Measurements from ENCODE around the gene RMC1.

GRCh38 chr18:23471486-23471885 is 31.8 kb upstream of the RMC1 start:
- no peak for TF ChIP-seq POLR2AphosphoS5 (IDR thresholded peaks at IDR 0.05; ENCODE audit: borderline replicate concordance, low read depth, low read length)
- TF ChIP-seq EZH2 (IDR thresholded peaks at IDR 0.05), result no peak

Measured in SK-N-MC (cell line).